HCT116 (cell line): Measurements from ENCODE around the gene ZNF18. TPM values are rescaled to one million over a fixed set of nuclear protein-coding genes. Genes with fewer than 3 reads are reported as not detected.
A peak's percentile ranks its signal among the peaks of the same experiment; 100 is the strongest.

Source experiments
- ATAC-seq: fragments of 200-7000 bp; cut with Tn5 transposase; 2 replicates; pipeline ENCODE4 v1.9.1; 2020; ENCODE audit warnings: mild to moderate bottlenecking, moderate library complexity
- BruUV-seq: library from RNA; stranded (reverse); fragments of 400-500 nt; replicated peaks from 2 replicates; lab custom pipeline; 2021; lab: Mats Ljungman, UMichigan
- CTCF ChIA-PET: fragments of 300-600 bp; sonication (Branson Sonifier 250); formaldehyde crosslinking; loops from one replicate; lab custom pipeline; 2021; ENCODE audit warnings: antibody characterized with exemption; lab: Charles Lee
- POLR2A ChIA-PET: fragments of 300-600, 350-600 bp; sonication (Branson Sonifier 250); formaldehyde crosslinking; loops from one replicate; lab custom pipeline; 2021; ENCODE audit warnings: antibody characterized with exemption; lab: Charles Lee
- RAD21 ChIA-PET, 2 experiments: fragments of 300-600 bp; sonication (Branson Sonifier 250); formaldehyde crosslinking; loops; one replicate each; lab custom pipeline; 2023; ENCODE audit warnings: low total read pairs in 2 of 2; ENCODE audit not compliant: uncharacterized antibody in 2 of 2, unreplicated experiment in 2 of 2, low non-redundant PET in 1 of 2; lab: Charles Lee
- DNase-seq: peaks from one replicate; pipeline ENCODE4 v3.0.0-alpha.2; 2010; ENCODE audit warnings: low read depth, low spot score
- H2AFZ ChIP-seq: fragments of 200-600 bp; shearing (Covaris generic), sonication (generic); 2 replicates; pipeline ENCODE4 v1.6.1; 2017; ENCODE audit warnings: low read depth, mixed run types, mixed read lengths, antibody characterized with exemption, low read length; ENCODE audit not compliant: poor library complexity, severe bottlenecking
- H3K27ac ChIP-seq: 2 replicates; pipeline ENCODE4 v1.5.1; 2012; ENCODE audit warnings: low read depth, low read length
- H3K27me3 ChIP-seq: fragments of 200-600 bp; sonication (generic); 2 replicates; pipeline ENCODE4 v1.6.1; 2016; ENCODE audit warnings: mixed run types, low read length, mixed read lengths; ENCODE audit not compliant: insufficient read depth
- H3K36me3 ChIP-seq, 2 experiments: fragments of 200-500 bp in 1 of 2; fragments of 200-600 bp in 1 of 2; sonication (Bioruptor generic) in 1 of 2; sonication (generic) in 1 of 2; 2 replicates each; pipeline versions ENCODE4 v1.5.1 to v1.6.1; 2014 to 2016; ENCODE audit warnings: low read length in 2 of 2, inconsistent platforms in 1 of 2, mixed read lengths in 1 of 2, mixed run types in 1 of 2; ENCODE audit not compliant: insufficient read depth in 2 of 2, control insufficient read depth in 1 of 2
- H3K4me1 ChIP-seq, 2 experiments: fragments of 200-600 bp in 1 of 2; sonication (generic) in 1 of 2; 2 replicates each; pipeline versions ENCODE4 v1.5.1 to v1.6.1; 2012 to 2017; ENCODE audit warnings: low read length in 2 of 2, inconsistent platforms in 1 of 2, mild to moderate bottlenecking in 1 of 2, mixed read lengths in 1 of 2, mixed run types in 1 of 2, moderate library complexity in 1 of 2; ENCODE audit not compliant: insufficient read depth in 2 of 2, control insufficient read depth in 1 of 2
- H3K4me2 ChIP-seq: fragments of 200-600 bp; sonication (generic); 2 replicates; pipeline ENCODE4 v1.6.1; 2017; ENCODE audit warnings: mixed run types, low read length, mixed read lengths
- H3K4me3 ChIP-seq, 2 experiments: fragments of 200-600 bp in 1 of 2; sonication (generic) in 1 of 2; replicated peaks in 1 of 2; 2 replicates each; pipeline ENCODE4 v1.5.1; 2011 to 2016; ENCODE audit warnings: low read length in 2 of 2, control low read depth in 1 of 2, low read depth in 1 of 2, mild to moderate bottlenecking in 1 of 2, mixed read lengths in 1 of 2, mixed run types in 1 of 2
- H3K79me2 ChIP-seq: fragments of 200-600 bp; sonication (generic); 2 replicates; pipeline ENCODE4 v1.6.1; 2017; ENCODE audit warnings: mild to moderate bottlenecking, mixed run types, low read length, moderate library complexity, mixed read lengths; ENCODE audit not compliant: insufficient read depth
- H3K9ac ChIP-seq: fragments of 200-600 bp; sonication (generic); 2 replicates; pipeline ENCODE4 v1.6.1; 2016; ENCODE audit warnings: low read length, mixed read lengths
- H3K9me2 ChIP-seq: fragments of 200-600 bp; sonication (generic), shearing (Covaris generic); 2 replicates; pipeline ENCODE4 v1.6.1; 2017; ENCODE audit warnings: mixed run types, mild to moderate bottlenecking, moderate library complexity; ENCODE audit not compliant: insufficient read depth
- H3K9me3 ChIP-seq, 2 experiments: fragments of 200-500 bp in 1 of 2; fragments of 200-600 bp in 1 of 2; sonication (Bioruptor generic) in 1 of 2; sonication (generic) in 1 of 2; 2 replicates each; pipeline ENCODE4 v1.6.1; 2014 to 2017; ENCODE audit warnings: low read length in 2 of 2, mixed read lengths in 2 of 2, inconsistent platforms in 1 of 2, low read depth in 1 of 2, mild to moderate bottlenecking in 1 of 2, mixed run types in 1 of 2, moderate library complexity in 1 of 2; ENCODE audit not compliant: control insufficient read depth in 1 of 2, insufficient read depth in 1 of 2
- H4K20me1 ChIP-seq: fragments of 200-600 bp; sonication (generic), shearing (Covaris generic); 2 replicates; pipeline ENCODE4 v1.6.1; 2017; ENCODE audit warnings: mixed run types, mild to moderate bottlenecking, moderate library complexity; ENCODE audit not compliant: insufficient read depth
- EGR1 ChIP-seq: IDR thresholded peaks from 2 replicates; pipeline ENCODE4 v1.6.1; 2012; ENCODE audit warnings: low read depth
- RAD21 ChIP-seq: IDR thresholded peaks from 2 replicates; pipeline ENCODE4 v1.6.1; 2012; ENCODE audit warnings: low read depth, mild to moderate bottlenecking
- SIN3A ChIP-seq: IDR thresholded peaks from 2 replicates; pipeline ENCODE4 v1.6.1; 2012; ENCODE audit warnings: low read depth
- YY1 ChIP-seq: IDR thresholded peaks from 2 replicates; pipeline ENCODE4 v1.6.1; 2011; ENCODE audit warnings: low read length, low read depth, moderate library complexity, mild to moderate bottlenecking; ENCODE audit not compliant: insufficient replicate concordance; ENCODE audit errors: extremely low read depth
- ZFX ChIP-seq: fragments of 450-650 bp; IDR thresholded peaks from 2 replicates; pipeline ENCODE4 v1.6.1; 2017
- intact Hi-C: fragments of 100-400 bp; cut with micrococcal nuclease; formaldehyde crosslinking; loops from 2 replicates; pipeline ENCODE4 v1.10.0; 2022
- total RNA-seq: library from RNA; stranded (reverse); gene quantifications from one replicate; pipeline ENCODE4 v1.2.1, GENCODE V29; 2021; ENCODE audit not compliant: unreplicated experiment
- TF ChIP-seq, protein P1 (sequence below): IDR thresholded peaks from 2 replicates; pipeline ENCODE4 v1.6.1; 2011; ENCODE audit warnings: mild to moderate bottlenecking, low read length, moderate library complexity; ENCODE audit not compliant: insufficient replicate concordance; ENCODE audit errors: extremely low read depth

The ZNF18 gene
- total RNA-seq, 1 experiment from 2014 or later = 6.2 TPM

GRCh38 chr17:12022310-12022709 lies 25.0 kb upstream of the ZNF18 start:
- Histone ChIP-seq H2AFZ (no peak overlapping the region), H3K9me2 (no peaks in the 10 kb centered on the region), H3K79me2 (peaks cover 62% of the 10 kb centered on the region), H3K4me2 (peak overlapping the region; percentile 90), H3K27ac (no peak overlapping the region), H3K9me3 (no peaks in the 10 kb centered on the region), H3K36me3 (peaks cover 0 to 4% of the 10 kb centered on the region in 2 experiments; a peak in 1 of 4 replicates), H3K9ac (peak overlapping the region; percentile 79), H3K4me1 (peaks cover 33 to 51% of the 10 kb centered on the region in 2 experiments), H4K20me1 (peaks cover 5% of the 10 kb centered on the region; the same call in 1 of the 2 replicates), H3K27me3 (no peaks in the 10 kb centered on the region), H3K4me3 (peak overlapping the region; percentile 65 to 76; a peak in 3 of 4 replicates)
- TF ChIP-seq, protein P1, sequence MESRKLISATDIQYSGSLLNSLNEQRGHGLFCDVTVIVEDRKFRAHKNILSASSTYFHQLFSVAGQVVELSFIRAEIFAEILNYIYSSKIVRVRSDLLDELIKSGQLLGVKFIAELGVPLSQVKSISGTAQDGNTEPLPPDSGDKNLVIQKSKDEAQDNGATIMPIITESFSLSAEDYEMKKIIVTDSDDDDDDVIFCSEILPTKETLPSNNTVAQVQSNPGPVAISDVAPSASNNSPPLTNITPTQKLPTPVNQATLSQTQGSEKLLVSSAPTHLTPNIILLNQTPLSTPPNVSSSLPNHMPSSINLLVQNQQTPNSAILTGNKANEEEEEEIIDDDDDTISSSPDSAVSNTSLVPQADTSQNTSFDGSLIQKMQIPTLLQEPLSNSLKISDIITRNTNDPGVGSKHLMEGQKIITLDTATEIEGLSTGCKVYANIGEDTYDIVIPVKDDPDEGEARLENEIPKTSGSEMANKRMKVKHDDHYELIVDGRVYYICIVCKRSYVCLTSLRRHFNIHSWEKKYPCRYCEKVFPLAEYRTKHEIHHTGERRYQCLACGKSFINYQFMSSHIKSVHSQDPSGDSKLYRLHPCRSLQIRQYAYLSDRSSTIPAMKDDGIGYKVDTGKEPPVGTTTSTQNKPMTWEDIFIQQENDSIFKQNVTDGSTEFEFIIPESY = no peak
- TF ChIP-seq RAD21 (no peak), YY1 (no peak), SIN3A (no peak), EGR1 (no peak), ZFX (no peak)
- DNase-seq (no peak), ATAC-seq (no peak)
- ChIA-PET RAD21 (interaction anchor here in 1 of 2 experiments (1.2 kb wide), 1 partner anchor 9 kb away, joined by 3 read pairs; no protein-coding TSS in a partner anchor), POLR2A (interaction anchor here (0.9 to 1.6 kb wide), 5 partner anchors 10 to 98 kb away, joined by 3 to 8 read pairs (median 4); partner anchors contain the start of gene ZNF18), CTCF (no interaction called here)
- intact Hi-C loops = no loop called here
- no TSS peak for BruUV-seq
